Measurements from ENCODE around the gene CLSTN2. TPM values are rescaled to one million over a fixed set of nuclear protein-coding genes. Genes with fewer than 3 reads are reported as not detected.

The CLSTN2 gene
- total RNA-seq, 2 donors from 2014 or later: not detected

- H3K36me3 Mint-ChIP-seq (ENCODE audit: insufficient read depth in 2 of 2): no peaks in the 10 kb centered on the region
- no peaks in the 10 kb centered on the region for H3K9me3 Mint-ChIP-seq
- ATAC-seq (replicated peaks in 1 of 2) (no peak), DNase-seq (no peak)
- no peak overlapping the region for H3K27ac Mint-ChIP-seq
- H3K4me3 Mint-ChIP-seq: no peak overlapping the region
- H3K27me3 Mint-ChIP-seq (ENCODE audit: low read depth): no peaks in the 10 kb centered on the region
- H3K4me1 Mint-ChIP-seq (ENCODE audit: low read depth): no peaks in the 10 kb centered on the region
These were observed 179.2 kb downstream of the CLSTN2 start for GRCh38 chr3:140113996-140114788.

- Mint-ChIP-seq H3K27ac (no peak overlapping the region), H3K36me3 (ENCODE audit: insufficient read depth in 2 of 2) (no peaks in the 10 kb centered on the region), H3K27me3 (ENCODE audit: low read depth) (no peaks in the 10 kb centered on the region), H3K4me3 (no peak overlapping the region), H3K9me3 (no peaks in the 10 kb centered on the region), H3K4me1 (ENCODE audit: low read depth) (no peaks in the 10 kb centered on the region)
- ATAC-seq (replicated peaks in 1 of 2) (no peak), DNase-seq (no peak)
These were observed 179.8 kb downstream of the CLSTN2 start for GRCh38 chr3:140114789-140115080.

- no peak for ATAC-seq (replicated peaks in 1 of 2)
- no peak for DNase-seq
- H3K4me1 Mint-ChIP-seq (ENCODE audit: low read depth): no peaks in the 10 kb centered on the region
- no peaks in the 10 kb centered on the region for H3K27me3 Mint-ChIP-seq (ENCODE audit: low read depth)
- no peaks in the 10 kb centered on the region for H3K36me3 Mint-ChIP-seq (ENCODE audit: insufficient read depth in 2 of 2)
- H3K4me3 Mint-ChIP-seq: no peak overlapping the region
- H3K27ac Mint-ChIP-seq: no peak overlapping the region
- no peaks in the 10 kb centered on the region for H3K9me3 Mint-ChIP-seq
These were observed 182.1 kb downstream of the CLSTN2 start for GRCh38 chr3:140117096-140117526.

- no peak overlapping the region for H3K4me3 Mint-ChIP-seq
- no peaks in the 10 kb centered on the region for H3K27me3 Mint-ChIP-seq (ENCODE audit: low read depth)
- H3K9me3 Mint-ChIP-seq: no peaks in the 10 kb centered on the region
- DNase-seq (no peak), ATAC-seq (replicated peaks in 1 of 2) (no peak)
- no peak overlapping the region for H3K27ac Mint-ChIP-seq
- no peaks in the 10 kb centered on the region for H3K4me1 Mint-ChIP-seq (ENCODE audit: low read depth)
- H3K36me3 Mint-ChIP-seq (ENCODE audit: insufficient read depth in 2 of 2): no peaks in the 10 kb centered on the region
These were observed 187.2 kb downstream of the CLSTN2 start for GRCh38 chr3:140122183-140122582.

- no peak overlapping the region for H3K27ac Mint-ChIP-seq
- H3K36me3 Mint-ChIP-seq (ENCODE audit: insufficient read depth in 2 of 2): no peaks in the 10 kb centered on the region
- ATAC-seq (replicated peaks in 1 of 2) (no peak), DNase-seq (no peak)
- no peak overlapping the region for H3K4me3 Mint-ChIP-seq
- H3K4me1 Mint-ChIP-seq (ENCODE audit: low read depth): no peaks in the 10 kb centered on the region
- peaks cover 5% of the 10 kb centered on the region for H3K27me3 Mint-ChIP-seq (ENCODE audit: low read depth)
- H3K9me3 Mint-ChIP-seq: no peaks in the 10 kb centered on the region
These were observed 193.2 kb downstream of the CLSTN2 start for GRCh38 chr3:140128217-140128616.

- peak; percentile 1 to 7 for DNase-seq
- no peak for ATAC-seq (replicated peaks in 1 of 2)
- Mint-ChIP-seq H3K27ac (no peak overlapping the region), H3K4me1 (ENCODE audit: low read depth) (no peaks in the 10 kb centered on the region), H3K27me3 (ENCODE audit: low read depth) (peaks cover 5% of the 10 kb centered on the region), H3K4me3 (no peak overlapping the region), H3K36me3 (ENCODE audit: insufficient read depth in 2 of 2) (no peaks in the 10 kb centered on the region), H3K9me3 (no peaks in the 10 kb centered on the region)
These were observed 193.6 kb downstream of the CLSTN2 start for GRCh38 chr3:140128631-140129030.

GRCh38 chr3:140129768-140130284, 194.8 kb downstream of the CLSTN2 start:
- no peak for DNase-seq
- no peaks in the 10 kb centered on the region for H3K4me1 Mint-ChIP-seq (ENCODE audit: low read depth)
- H3K9me3 Mint-ChIP-seq: no peaks in the 10 kb centered on the region
- no peak overlapping the region for H3K4me3 Mint-ChIP-seq
- no peaks in the 10 kb centered on the region for H3K36me3 Mint-ChIP-seq (ENCODE audit: insufficient read depth in 2 of 2)
- no peak overlapping the region for H3K27ac Mint-ChIP-seq
- H3K27me3 Mint-ChIP-seq (ENCODE audit: low read depth): peaks cover 11% of the 10 kb centered on the region
- no peak for ATAC-seq (replicated peaks in 1 of 2)

- ATAC-seq (replicated peaks in 1 of 2): no peak
- H3K27me3 Mint-ChIP-seq (ENCODE audit: low read depth): peaks cover 11% of the 10 kb centered on the region
These were observed 196.9 kb downstream of the CLSTN2 start for GRCh38 chr3:140131895-140132294.

GRCh38 chr3:140134231-140134965, 199.4 kb downstream of the CLSTN2 start:
- Mint-ChIP-seq H3K27me3 (ENCODE audit: low read depth) (peaks cover 6% of the 10 kb centered on the region), H3K36me3 (ENCODE audit: insufficient read depth in 2 of 2) (no peaks in the 10 kb centered on the region), H3K4me3 (no peak overlapping the region), H3K4me1 (ENCODE audit: low read depth) (no peaks in the 10 kb centered on the region), H3K9me3 (no peaks in the 10 kb centered on the region), H3K27ac (no peak overlapping the region)
- DNase-seq (no peak), ATAC-seq (replicated peaks in 1 of 2) (no peak)

More at GRCh38 chr3:140131895-140132294, 196.9 kb downstream of the CLSTN2 start:
- Mint-ChIP-seq H3K36me3 (ENCODE audit: insufficient read depth in 2 of 2) (no peaks in the 10 kb centered on the region), H3K9me3 (no peaks in the 10 kb centered on the region), H3K4me1 (ENCODE audit: low read depth) (no peaks in the 10 kb centered on the region), H3K27ac (no peak overlapping the region), H3K4me3 (no peak overlapping the region)
- DNase-seq: no peak

- Mint-ChIP-seq H3K4me1 (ENCODE audit: low read depth) (no peaks in the 10 kb centered on the region), H3K27me3 (ENCODE audit: low read depth) (peaks cover 6% of the 10 kb centered on the region), H3K9me3 (no peaks in the 10 kb centered on the region), H3K36me3 (ENCODE audit: insufficient read depth in 2 of 2) (no peaks in the 10 kb centered on the region), H3K4me3 (no peak overlapping the region), H3K27ac (no peak overlapping the region)
- ATAC-seq (replicated peaks in 1 of 2) (no peak), DNase-seq (no peak)
These were observed 200.5 kb downstream of the CLSTN2 start for GRCh38 chr3:140135461-140135860.

- Mint-ChIP-seq H3K4me3 (no peak overlapping the region), H3K27me3 (ENCODE audit: low read depth) (no peaks in the 10 kb centered on the region), H3K27ac (no peak overlapping the region), H3K36me3 (ENCODE audit: insufficient read depth in 2 of 2) (no peaks in the 10 kb centered on the region), H3K9me3 (no peaks in the 10 kb centered on the region), H3K4me1 (ENCODE audit: low read depth) (no peaks in the 10 kb centered on the region)
- ATAC-seq (replicated peaks in 1 of 2): no peak
- DNase-seq: no peak
These were observed 208.5 kb downstream of the CLSTN2 start for GRCh38 chr3:140143367-140144069.

- Mint-ChIP-seq H3K27me3 (ENCODE audit: low read depth) (no peaks in the 10 kb centered on the region), H3K4me1 (ENCODE audit: low read depth) (no peaks in the 10 kb centered on the region), H3K36me3 (ENCODE audit: insufficient read depth in 2 of 2) (no peaks in the 10 kb centered on the region), H3K27ac (no peak overlapping the region), H3K9me3 (no peaks in the 10 kb centered on the region), H3K4me3 (no peak overlapping the region)
- DNase-seq (no peak), ATAC-seq (replicated peaks in 1 of 2) (no peak)
These were observed 210.5 kb downstream of the CLSTN2 start for GRCh38 chr3:140145528-140145927.

- no peak for ATAC-seq (replicated peaks in 1 of 2)
- no peaks in the 10 kb centered on the region for H3K27me3 Mint-ChIP-seq (ENCODE audit: low read depth)
- no peak overlapping the region for H3K4me3 Mint-ChIP-seq
- H3K9me3 Mint-ChIP-seq: no peaks in the 10 kb centered on the region
- H3K4me1 Mint-ChIP-seq (ENCODE audit: low read depth): no peaks in the 10 kb centered on the region
- DNase-seq: no peak
- no peaks in the 10 kb centered on the region for H3K36me3 Mint-ChIP-seq (ENCODE audit: insufficient read depth in 2 of 2)
- no peak overlapping the region for H3K27ac Mint-ChIP-seq
These were observed 211.7 kb downstream of the CLSTN2 start for GRCh38 chr3:140146668-140147067.

Measured in activated T-cell treated with anti-CD3 and anti-CD28 coated beads, Interleukin-2, amount 50 U/mL, for 72 hours (primary cell).